ENCODE measurements around the gene IFNGR1.

IFNGR1 gene

DNA sequence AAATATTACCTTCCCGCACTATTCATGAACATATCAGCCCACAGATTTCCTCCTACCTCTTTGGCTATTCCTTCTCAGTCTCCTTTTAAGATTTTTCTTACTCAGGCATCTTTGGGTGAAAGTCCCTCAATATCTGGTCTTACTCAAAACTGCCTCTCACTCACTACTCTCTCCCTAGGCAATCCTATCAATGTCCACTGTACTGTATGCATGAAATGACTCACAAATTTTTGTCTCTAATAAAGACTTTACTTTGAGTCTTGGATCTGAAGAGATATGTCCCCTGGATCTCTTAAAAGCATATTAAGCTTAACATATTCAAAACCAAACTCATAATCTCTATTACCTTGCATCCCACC lies 70.2 kb downstream of the IFNGR1 start:
- no peak for DNase-seq (ENCODE audit: low read depth)

GRCh38 chr6:137148306-137149034 lies 70.7 kb downstream of the IFNGR1 start:
- DNase-seq (ENCODE audit: low read depth), result no peak

All from activated T-helper 9 cell treated with anti-CD3 and anti-CD28 coated beads, Interleukin-2, amount 50 U/mL, for 16 hours (primary cell).